Smooth muscle cell (in vitro differentiated cells): ENCODE measurements around the gene KIF26A. TPM values are rescaled to one million over a fixed set of nuclear protein-coding genes. Genes with fewer than 3 reads are reported as not detected.

Experiments used
- DNase-seq: peaks from one replicate; lab custom pipeline; 2025; ENCODE audit not compliant: unreplicated experiment; lab: John Stamatoyannopoulos, UW
- H2AFZ ChIP-seq: fragments of 200-600 bp; sonication (generic); 2 replicates; pipeline ENCODE4 v1.6.0; 2016; ENCODE audit warnings: antibody characterized with exemption, low read depth, mild to moderate bottlenecking
- H3F3A ChIP-seq: fragments of 200-600 bp; sonication (generic); 2 replicates; pipeline ENCODE4 v1.6.0; 2017; ENCODE audit warnings: antibody characterized with exemption, low read depth
- H3K27ac ChIP-seq: fragments of 200-600 bp; sonication (generic); 2 replicates; pipeline ENCODE4 v1.5.1; 2016; ENCODE audit warnings: low read depth, mild to moderate bottlenecking
- H3K27me3 ChIP-seq: fragments of 200-600 bp; sonication (generic); 2 replicates; pipeline ENCODE4 v1.6.1; 2016; ENCODE audit warnings: low read depth, mild to moderate bottlenecking
- H3K36me3 ChIP-seq: fragments of 200-600 bp; sonication (generic); 2 replicates; pipeline ENCODE4 v1.5.1; 2016; ENCODE audit warnings: low read depth
- H3K4me1 ChIP-seq: fragments of 200-600 bp; sonication (generic); 2 replicates; pipeline ENCODE4 v1.5.1; 2016; ENCODE audit warnings: low read depth
- H3K4me2 ChIP-seq: fragments of 200-600 bp; sonication (generic); 2 replicates; pipeline ENCODE4 v1.6.0; 2016; ENCODE audit warnings: mild to moderate bottlenecking
- H3K4me3 ChIP-seq: fragments of 200-600 bp; sonication (generic); 2 replicates; pipeline ENCODE4 v1.5.1; 2016; ENCODE audit warnings: mild to moderate bottlenecking
- H3K79me2 ChIP-seq: fragments of 200-600 bp; sonication (generic); 2 replicates; pipeline ENCODE4 v1.6.0; 2016; ENCODE audit warnings: low read depth, mild to moderate bottlenecking
- H3K9ac ChIP-seq: fragments of 200-600 bp; sonication (generic); 2 replicates; pipeline ENCODE4 v1.6.0; 2016; ENCODE audit warnings: low read depth
- H3K9me3 ChIP-seq: fragments of 200-600 bp; sonication (generic); replicated peaks from 2 replicates; pipeline ENCODE4 v1.5.1; 2016; ENCODE audit warnings: low read depth
- H4K20me1 ChIP-seq: fragments of 200-600 bp; sonication (generic); 2 replicates; pipeline ENCODE4 v1.6.0; 2016; ENCODE audit warnings: low read depth
- CTCF ChIP-seq: fragments of 200-600 bp; sonication (generic); IDR thresholded peaks from 2 replicates; pipeline ENCODE4 v1.5.1; 2017; ENCODE audit warnings: borderline replicate concordance, mild to moderate bottlenecking, antibody characterized with exemption; ENCODE audit not compliant: insufficient read depth, poor library complexity, severe bottlenecking
- WGBS: methylation state at CpG from one replicate; pipeline ENCODE4 v1.1.7; 2016; ENCODE audit warnings: low lambda C conversion rate; 5-methylcytosine and 5-hydroxymethylcytosine counted together
- polyA plus RNA-seq: library from polyadenylated mRNA; unstranded; fragments of >200 nt; fragmentation: Nextera tagmentation; extraction: Ambion mirVana; gene quantifications from 2 replicates; pipeline ENCODE4 v1.2.1, GENCODE V29; 2016
- total RNA-seq: library from RNA; depleted of rRNA; stranded (reverse); fragments of >200 nt; gene quantifications from 2 replicates; pipeline ENCODE4 v1.2.3, GENCODE V29; 2014

Gene KIF26A
- total and polyA plus RNA-seq, 2 experiments from 2014 or later: 4.4 to 5.9 TPM

GRCh38 chr14:104189629-104190335, 51.4 kb downstream of the KIF26A start:
- Histone ChIP-seq H4K20me1 (no peaks in the 10 kb centered on the region), H3K4me1 (no peaks in the 10 kb centered on the region), H3K27ac (no peak overlapping the region), H3K79me2 (no peaks in the 10 kb centered on the region), H3K36me3 (no peaks in the 10 kb centered on the region), H3K9me3 (no peaks in the 10 kb centered on the region), H3K4me2 (no peak overlapping the region), H3F3A (no peaks in the 10 kb centered on the region), H3K9ac (no peak overlapping the region), H3K27me3 (no peaks in the 10 kb centered on the region), H3K4me3 (no peak overlapping the region), H2AFZ (no peak overlapping the region)
- DNase-seq: no peak
- 95% methylated on average over 24 of the region's 24 CpGs for WGBS
- TF ChIP-seq CTCF: no peak

DNA sequence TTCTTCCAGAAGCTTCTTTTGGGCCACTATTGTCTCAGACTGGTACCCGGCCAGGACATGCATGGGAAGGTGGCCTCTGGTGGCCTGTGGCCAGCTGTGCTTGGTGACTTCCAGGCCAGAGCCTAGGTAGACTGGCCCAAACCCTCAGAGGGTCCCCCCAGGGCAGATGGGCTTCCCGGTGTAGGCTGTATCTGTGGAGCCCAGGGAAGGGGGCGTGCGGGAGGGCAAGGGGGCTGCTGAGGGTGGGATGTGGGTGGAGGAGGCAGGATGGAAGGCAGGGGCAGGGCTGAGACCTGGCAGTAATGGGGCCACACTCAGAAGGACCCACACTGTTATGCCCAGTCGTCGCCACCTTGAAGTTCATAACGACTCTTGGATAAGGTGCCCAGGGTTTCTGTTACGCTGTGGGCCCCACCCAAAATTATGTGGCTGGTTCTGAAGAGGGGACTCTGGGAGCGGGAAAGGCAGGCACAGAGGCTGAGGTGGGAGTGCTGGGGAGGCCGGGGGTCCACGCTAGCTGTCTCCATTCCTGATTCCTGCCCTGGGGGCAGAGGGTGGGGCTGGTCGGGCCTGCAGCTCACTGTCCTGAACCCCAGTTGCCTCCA, 52.1 kb downstream of the KIF26A start:
- DNase-seq: no peak
- no peaks in the 10 kb centered on the region for H3K9me3 ChIP-seq
- no peak for TF ChIP-seq CTCF

GRCh38 chr14:104191409-104191997, 53.1 kb downstream of the KIF26A start:
- WGBS: 88% methylated on average over 21 of the region's 21 CpGs
- Histone ChIP-seq H4K20me1 (no peaks in the 10 kb centered on the region), H3K36me3 (no peaks in the 10 kb centered on the region), H3K4me3 (no peak overlapping the region), H3K9me3 (no peaks in the 10 kb centered on the region), H2AFZ (no peak overlapping the region), H3K9ac (no peak overlapping the region), H3K4me2 (no peak overlapping the region), H3K4me1 (no peaks in the 10 kb centered on the region), H3F3A (no peaks in the 10 kb centered on the region), H3K27ac (no peak overlapping the region), H3K79me2 (no peaks in the 10 kb centered on the region), H3K27me3 (no peaks in the 10 kb centered on the region)
- no peak for DNase-seq
- no peak for TF ChIP-seq CTCF

More for the DNA sequence above, 52.1 kb downstream of the KIF26A start:
- H3K9ac ChIP-seq: no peak overlapping the region
- no peaks in the 10 kb centered on the region for H3K27me3 ChIP-seq
- WGBS: 83% methylated on average over 10 of the region's 12 CpGs
- no peak overlapping the region for H3K27ac ChIP-seq
- no peaks in the 10 kb centered on the region for H3K4me1 ChIP-seq
- H3K4me3 ChIP-seq: no peak overlapping the region
- H4K20me1 ChIP-seq: no peaks in the 10 kb centered on the region
- no peak overlapping the region for H3K4me2 ChIP-seq
- H3K36me3 ChIP-seq: no peaks in the 10 kb centered on the region
- H3K79me2 ChIP-seq: no peaks in the 10 kb centered on the region
- H3F3A ChIP-seq: no peaks in the 10 kb centered on the region
- H2AFZ ChIP-seq: no peak overlapping the region
